Ishikawa (cell line): ENCODE results near the gene EIF2AK3.

Source experiments
- CEBPB ChIP-seq: IDR thresholded peaks from 2 replicates; pipeline ENCODE4 v1.6.1; 2012
- CREB1 ChIP-seq: IDR thresholded peaks from 2 replicates; pipeline ENCODE4 v1.6.1; 2012; ENCODE audit warnings: low read depth
- EGR1 ChIP-seq: IDR thresholded peaks from 2 replicates; pipeline ENCODE4 v1.6.1; 2012
- EP300 ChIP-seq: IDR thresholded peaks from 2 replicates; pipeline ENCODE4 v1.6.1; 2012; ENCODE audit warnings: borderline replicate concordance
- FOXM1 ChIP-seq: IDR thresholded peaks from 2 replicates; pipeline ENCODE4 v1.6.1; 2012; ENCODE audit warnings: low read depth, borderline replicate concordance
- MAX ChIP-seq: IDR thresholded peaks from 2 replicates; pipeline ENCODE4 v1.6.1; 2012
- NFIC ChIP-seq: IDR thresholded peaks from 2 replicates; pipeline ENCODE4 v1.6.1; 2012
- RAD21 ChIP-seq: IDR thresholded peaks from 2 replicates; pipeline ENCODE4 v1.6.1; 2012; ENCODE audit warnings: low read depth
- REST ChIP-seq: IDR thresholded peaks from 2 replicates; pipeline ENCODE4 v1.6.1; 2012; ENCODE audit warnings: low read depth, mild to moderate bottlenecking
- TAF1 ChIP-seq: IDR thresholded peaks from 2 replicates; pipeline ENCODE4 v1.6.1; 2012; ENCODE audit warnings: low read depth, mild to moderate bottlenecking
- TCF12 ChIP-seq: IDR thresholded peaks from 2 replicates; pipeline ENCODE4 v1.6.1; 2012; ENCODE audit warnings: low read depth
- TEAD4 ChIP-seq: IDR thresholded peaks from 2 replicates; pipeline ENCODE4 v1.6.1; 2012
- USF1 ChIP-seq: IDR thresholded peaks from 2 replicates; pipeline ENCODE4 v1.6.1; 2012
- YY1 ChIP-seq: IDR thresholded peaks from 2 replicates; pipeline ENCODE4 v1.6.1; 2012; ENCODE audit warnings: low read depth
- ZBTB7A ChIP-seq: IDR thresholded peaks from 2 replicates; pipeline ENCODE4 v1.6.1; 2012; ENCODE audit warnings: low read depth

Gene EIF2AK3

GRCh38 chr2:88642278-88642677 is 15.0 kb upstream of the EIF2AK3 start:
- TF ChIP-seq TAF1 = no peak
- no peak for TF ChIP-seq REST
- no peak for TF ChIP-seq TCF12
- TF ChIP-seq ZBTB7A = no peak
- no peak for TF ChIP-seq NFIC
- no peak for TF ChIP-seq RAD21
- no peak for TF ChIP-seq EGR1
- TF ChIP-seq EP300 = no peak
- no peak for TF ChIP-seq FOXM1
- no peak for TF ChIP-seq CREB1
- no peak for TF ChIP-seq CEBPB
- TF ChIP-seq TEAD4 = no peak
- TF ChIP-seq MAX = no peak
- no peak for TF ChIP-seq USF1
- TF ChIP-seq YY1 = no peak

GRCh38 chr2:88641330-88641729 is 14.1 kb upstream of the EIF2AK3 start:
- no peak for TF ChIP-seq MAX
- TF ChIP-seq RAD21 = no peak
- TF ChIP-seq CREB1 = no peak
- TF ChIP-seq FOXM1 = no peak
- no peak for TF ChIP-seq EP300
- no peak for TF ChIP-seq USF1

- TF ChIP-seq TAF1 = no peak
- TF ChIP-seq CREB1 = no peak
- no peak for TF ChIP-seq RAD21
- no peak for TF ChIP-seq FOXM1
- TF ChIP-seq MAX = no peak
- no peak for TF ChIP-seq ZBTB7A
These were observed 12.6 kb upstream of the EIF2AK3 start for GRCh38 chr2:88639865-88640264.

GRCh38 chr2:88638743-88639142 is 11.5 kb upstream of the EIF2AK3 start:
- TF ChIP-seq USF1 = no peak
- no peak for TF ChIP-seq TCF12
- TF ChIP-seq FOXM1 = no peak
- no peak for TF ChIP-seq ZBTB7A
- TF ChIP-seq TAF1 = no peak
- TF ChIP-seq YY1 = no peak
- no peak for TF ChIP-seq TEAD4
- TF ChIP-seq REST = no peak

- TF ChIP-seq TAF1 = no peak
- TF ChIP-seq NFIC = no peak
- TF ChIP-seq USF1 = no peak
- TF ChIP-seq EGR1 = no peak
- TF ChIP-seq TEAD4 = no peak
- no peak for TF ChIP-seq CREB1
These were observed 10.9 kb upstream of the EIF2AK3 start for GRCh38 chr2:88638123-88638650.

- TF ChIP-seq USF1 (no peak), ZBTB7A (no peak), EP300 (no peak), YY1 (no peak), MAX (no peak), FOXM1 (no peak), CREB1 (no peak), REST (no peak), NFIC (no peak), TEAD4 (no peak), CEBPB (no peak), TAF1 (no peak), TCF12 (no peak), RAD21 (no peak), EGR1 (no peak)
These were observed 10.2 kb upstream of the EIF2AK3 start for GRCh38 chr2:88637464-88637863.
